Activated CD8-positive, alpha-beta memory T cell treated with anti-CD3 and anti-CD28 coated beads for 24 hours (primary cell): ENCODE measurements around the gene GOSR1.
"Not testable (repeated sequence)": the region's sequence is repeated elsewhere in the genome, so short reads cannot be mapped to it uniquely, and the experiment has no call there.

Experiments used
- DNase-seq: peaks from one replicate; pipeline ENCODE4 v3.0.0-alpha.2; 2020

The GOSR1 gene

GRCh38 chr17:30506481-30506880, 29.3 kb downstream of the GOSR1 start:
- DNase-seq = no peak

- no peak for DNase-seq
Observed at GRCh38 chr17:30513346-30513745, 36.1 kb downstream of the GOSR1 start.

- no peak for DNase-seq
Observed at GRCh38 chr17:30514895-30515596, 37.8 kb downstream of the GOSR1 start.

- DNase-seq = no peak
Observed at GRCh38 chr17:30517786-30518185, 40.6 kb downstream of the GOSR1 start.

GRCh38 chr17:30519166-30519565, 42.0 kb downstream of the GOSR1 start:
- DNase-seq = no peak

GRCh38 chr17:30519707-30520106, 42.5 kb downstream of the GOSR1 start:
- no peak for DNase-seq

- DNase-seq = no peak
Observed at GRCh38 chr17:30520436-30520835, 43.2 kb downstream of the GOSR1 start.

- no peak for DNase-seq
Observed at GRCh38 chr17:30520882-30521281, 43.7 kb downstream of the GOSR1 start.

- DNase-seq = no peak
Observed at GRCh38 chr17:30521766-30522165, 44.6 kb downstream of the GOSR1 start.

- DNase-seq = not testable (repeated sequence)
Observed at GRCh38 chr17:30523236-30523635, 46.0 kb downstream of the GOSR1 start.

- no peak for DNase-seq
Observed at GRCh38 chr17:30524847-30525246, 47.6 kb downstream of the GOSR1 start.

- no peak for DNase-seq
Observed at GRCh38 chr17:30526401-30526800, 49.2 kb downstream of the GOSR1 start.

- not testable (repeated sequence) for DNase-seq
Observed at GRCh38 chr17:30528701-30529100, 51.5 kb downstream of the GOSR1 start.

- no peak for DNase-seq
Observed at GRCh38 chr17:30530346-30531025, 53.3 kb downstream of the GOSR1 start.

GRCh38 chr17:30532871-30533270, 55.7 kb downstream of the GOSR1 start:
- no peak for DNase-seq

- no peak for DNase-seq
Observed at GRCh38 chr17:30534298-30534697, 57.1 kb downstream of the GOSR1 start.

- no peak for DNase-seq
Observed at GRCh38 chr17:30534938-30535921, 58.0 kb downstream of the GOSR1 start.

- DNase-seq = not testable (repeated sequence)
Observed at GRCh38 chr17:30536846-30537245, 59.6 kb downstream of the GOSR1 start.

- not testable (repeated sequence) for DNase-seq
Observed at GRCh38 chr17:30537667-30538066, 60.5 kb downstream of the GOSR1 start.

- DNase-seq = no peak
Observed at GRCh38 chr17:30541802-30542201, 64.6 kb downstream of the GOSR1 start.

- DNase-seq = no peak
Observed at GRCh38 chr17:30543456-30543855, 66.2 kb downstream of the GOSR1 start.

GRCh38 chr17:30545024-30545423, 67.8 kb downstream of the GOSR1 start:
- DNase-seq = no peak
